HG03520 (cell line): Measurements from ENCODE around the gene ZDHHC11B.
"Not testable (repeated sequence)": the region's sequence is repeated elsewhere in the genome, so short reads cannot be mapped to it uniquely, and the experiment has no call there.

ENCODE experiments used
- ATAC-seq: cut with Tn5 transposase; IDR thresholded peaks from one replicate; pipeline ENCODE4 v1.9.1; 2021; ENCODE audit warnings: mild to moderate bottlenecking, moderate library complexity; ENCODE audit not compliant: unreplicated experiment

ZDHHC11B gene

GRCh38 chr5:756865-757345, 27.6 kb downstream of the ZDHHC11B start:
- no peak for ATAC-seq

- no peak for ATAC-seq
Observed at GRCh38 chr5:756171-756570, 28.4 kb downstream of the ZDHHC11B start.

DNA sequence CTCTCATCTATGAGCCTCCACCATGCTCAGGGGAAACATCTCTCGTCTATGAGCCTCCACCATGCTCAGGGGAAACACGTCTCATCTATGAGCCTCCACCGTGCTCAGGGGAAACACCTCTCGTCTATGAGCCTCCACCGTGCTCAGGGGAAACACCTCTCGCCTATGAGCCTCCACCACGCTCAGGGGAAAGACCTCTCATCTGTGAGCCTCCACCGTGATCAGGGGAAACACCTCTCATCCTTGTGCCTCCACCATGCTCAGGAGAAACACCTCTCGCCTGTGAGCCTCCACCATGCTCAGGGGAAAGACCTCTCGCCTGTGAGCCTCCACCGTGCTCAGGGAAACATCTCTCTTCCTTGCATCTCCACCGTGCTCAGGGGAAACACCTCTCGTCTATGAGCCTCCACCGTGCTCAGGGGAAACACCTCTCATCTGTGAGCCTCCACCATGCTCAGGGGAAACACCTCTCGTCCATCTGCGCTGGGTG, 30.3 kb downstream of the ZDHHC11B start:
- not testable (repeated sequence) for ATAC-seq

DNA sequence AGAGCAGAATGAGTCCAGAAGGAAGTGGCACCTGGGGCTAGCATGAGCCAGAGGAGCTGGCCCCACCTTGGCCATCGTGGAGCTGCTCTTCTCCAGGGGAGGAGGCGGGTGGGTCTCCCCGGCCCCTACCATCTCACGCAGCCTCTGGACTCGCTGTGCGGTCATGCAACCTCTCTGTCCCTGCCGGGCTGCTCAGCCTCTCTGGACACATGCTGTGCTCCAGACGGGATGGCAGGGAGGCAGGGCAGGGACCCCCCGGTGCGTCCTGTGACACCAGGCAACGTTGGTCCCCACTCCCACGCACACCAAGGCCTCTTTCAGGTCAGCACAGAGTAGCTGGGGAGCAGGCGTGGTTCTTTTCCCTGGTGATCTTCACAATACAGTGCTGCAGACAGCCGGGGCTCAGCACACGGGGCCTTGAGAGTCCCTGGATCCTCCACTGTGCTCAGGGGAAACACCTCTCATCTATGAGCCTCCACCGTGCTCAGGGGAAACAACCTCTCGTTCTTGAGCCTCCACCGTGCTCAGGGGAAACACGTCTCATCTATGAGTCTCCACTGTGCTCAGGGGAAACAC, 30.9 kb downstream of the ZDHHC11B start:
- ATAC-seq: not testable (repeated sequence)

DNA sequence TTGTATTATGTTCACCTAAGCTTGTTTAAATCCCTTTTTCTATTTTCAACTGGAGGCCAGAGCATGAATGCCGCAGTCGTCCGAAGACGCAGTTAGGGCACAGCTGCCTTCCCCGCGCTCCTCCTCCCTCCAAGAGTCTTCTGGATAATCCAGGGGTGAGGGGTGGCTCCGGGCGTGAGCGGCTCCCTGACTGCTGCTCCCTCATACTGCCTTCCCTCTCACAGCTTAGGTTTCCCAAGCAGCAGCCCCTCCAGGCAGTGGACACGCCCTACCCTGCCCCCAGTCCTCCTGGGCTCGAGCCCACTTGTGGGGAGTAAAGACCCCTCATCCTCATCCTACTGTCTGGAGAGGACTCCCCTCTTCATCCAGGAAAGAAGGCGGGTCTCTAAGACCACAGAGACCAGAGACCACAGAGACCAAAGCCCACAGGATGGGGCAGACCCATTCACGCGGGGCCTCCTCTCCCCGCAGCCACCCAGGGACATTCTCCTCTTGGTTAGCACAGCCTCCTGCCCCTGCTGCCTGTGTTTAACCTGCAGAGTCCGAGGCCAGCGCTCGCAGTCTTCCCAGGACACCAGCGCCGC, 31.9 kb downstream of the ZDHHC11B start:
- not testable (repeated sequence) for ATAC-seq

DNA sequence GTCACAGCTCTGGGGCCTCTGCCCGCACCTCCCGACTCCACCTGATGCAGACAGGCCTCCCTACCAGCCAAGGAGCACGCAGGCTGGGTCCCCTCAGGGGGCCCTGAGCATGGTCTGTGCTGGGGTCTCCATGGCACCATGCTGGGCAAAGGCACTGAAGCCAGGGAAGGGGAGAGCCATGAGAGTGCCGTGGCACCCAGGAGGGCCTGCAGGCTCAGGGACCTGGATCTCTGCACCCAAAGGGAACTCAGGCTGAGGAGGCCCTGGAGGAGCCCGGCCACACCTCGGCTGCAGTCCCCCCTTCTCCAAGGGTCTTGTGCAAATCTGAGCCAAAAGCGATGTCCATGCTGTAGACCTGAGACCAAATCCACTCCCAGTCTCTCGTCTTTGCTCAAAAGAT, 32.5 kb downstream of the ZDHHC11B start:
- not testable (repeated sequence) for ATAC-seq

GRCh38 chr5:751496-751895, 33.0 kb downstream of the ZDHHC11B start:
- ATAC-seq: no peak

- ATAC-seq: not testable (repeated sequence)
Observed at GRCh38 chr5:750226-750625, 34.3 kb downstream of the ZDHHC11B start.

DNA sequence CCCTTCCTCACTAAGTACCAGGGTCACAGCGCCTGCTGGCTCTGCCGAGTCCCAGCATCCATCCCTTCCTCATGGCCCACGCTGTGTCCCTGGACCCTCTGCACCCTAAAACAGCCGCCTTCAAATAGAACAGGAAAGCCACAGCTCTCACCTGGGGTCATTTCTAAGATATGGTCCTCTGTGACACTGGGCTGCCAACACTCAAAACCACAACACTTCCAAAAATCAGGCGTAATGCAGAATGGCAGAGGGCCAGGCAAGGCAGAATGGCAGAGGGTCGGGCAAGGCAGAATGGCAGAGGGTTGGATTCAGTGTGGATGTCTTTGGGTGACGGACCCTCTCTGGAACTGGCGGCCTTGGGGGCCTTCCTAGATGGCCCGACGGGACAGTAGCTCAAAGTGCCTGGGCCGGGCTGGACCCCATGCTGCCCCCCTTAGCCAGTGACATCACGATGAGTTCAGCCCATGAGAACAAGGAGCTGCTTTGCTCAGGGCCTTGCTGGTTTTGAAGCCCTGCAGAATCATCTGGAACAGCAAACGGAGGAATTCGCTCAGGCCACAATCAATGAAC, 35.3 kb downstream of the ZDHHC11B start:
- no peak for ATAC-seq

- ATAC-seq: not testable (repeated sequence)
Observed at GRCh38 chr5:748011-748980, 36.2 kb downstream of the ZDHHC11B start.

DNA sequence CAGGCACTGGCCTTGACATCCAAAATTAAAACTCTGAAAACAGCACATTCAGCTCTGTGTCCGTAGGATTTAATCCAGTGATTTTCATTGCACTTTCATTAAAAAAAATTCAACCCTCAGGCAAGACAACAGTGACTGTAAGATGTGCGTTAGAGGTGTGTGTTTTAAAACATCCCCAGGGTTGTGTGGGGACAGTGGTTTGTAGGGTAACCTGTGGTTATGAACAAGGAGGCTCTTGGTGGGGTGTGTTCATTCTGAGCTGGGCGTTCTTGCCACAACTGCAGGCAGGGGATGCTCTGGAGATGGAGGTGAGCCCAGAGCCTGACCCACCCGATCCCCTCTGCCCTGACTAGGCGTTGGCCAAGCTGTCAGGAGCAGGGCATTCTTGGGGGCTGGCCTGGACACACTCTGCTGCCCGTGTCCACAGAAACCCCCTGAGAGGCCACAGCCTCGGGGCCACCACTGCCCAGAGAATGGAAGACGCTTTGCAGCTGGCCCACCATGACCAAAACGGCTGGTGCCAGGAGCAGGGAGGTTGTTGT, 37.2 kb downstream of the ZDHHC11B start:
- not testable (repeated sequence) for ATAC-seq

DNA sequence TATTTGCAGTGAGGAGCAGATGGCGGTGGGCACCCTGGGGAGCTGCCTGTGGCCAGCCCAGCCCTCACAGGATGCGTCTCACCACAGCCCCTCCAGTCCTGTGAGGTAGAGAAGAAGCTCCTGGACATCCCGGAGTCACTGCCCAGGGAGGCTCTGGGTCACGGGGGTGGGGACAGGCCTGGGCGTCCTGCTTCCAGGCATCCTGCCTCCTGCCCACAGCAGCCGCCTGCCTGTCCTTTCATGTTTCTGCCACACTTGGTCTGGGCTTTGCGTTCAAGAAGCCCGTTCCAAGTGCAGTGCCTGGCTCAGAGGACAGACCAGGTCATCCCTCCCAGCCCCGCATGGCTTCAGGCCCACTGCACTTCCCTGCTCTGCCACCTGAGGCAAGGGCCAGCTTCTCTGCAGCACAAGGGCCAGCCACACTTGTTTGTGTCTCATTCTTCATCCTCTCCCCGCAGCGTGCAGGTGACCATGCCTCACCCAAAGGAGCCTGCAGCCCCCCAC, 38.2 kb downstream of the ZDHHC11B start:
- no peak for ATAC-seq

DNA sequence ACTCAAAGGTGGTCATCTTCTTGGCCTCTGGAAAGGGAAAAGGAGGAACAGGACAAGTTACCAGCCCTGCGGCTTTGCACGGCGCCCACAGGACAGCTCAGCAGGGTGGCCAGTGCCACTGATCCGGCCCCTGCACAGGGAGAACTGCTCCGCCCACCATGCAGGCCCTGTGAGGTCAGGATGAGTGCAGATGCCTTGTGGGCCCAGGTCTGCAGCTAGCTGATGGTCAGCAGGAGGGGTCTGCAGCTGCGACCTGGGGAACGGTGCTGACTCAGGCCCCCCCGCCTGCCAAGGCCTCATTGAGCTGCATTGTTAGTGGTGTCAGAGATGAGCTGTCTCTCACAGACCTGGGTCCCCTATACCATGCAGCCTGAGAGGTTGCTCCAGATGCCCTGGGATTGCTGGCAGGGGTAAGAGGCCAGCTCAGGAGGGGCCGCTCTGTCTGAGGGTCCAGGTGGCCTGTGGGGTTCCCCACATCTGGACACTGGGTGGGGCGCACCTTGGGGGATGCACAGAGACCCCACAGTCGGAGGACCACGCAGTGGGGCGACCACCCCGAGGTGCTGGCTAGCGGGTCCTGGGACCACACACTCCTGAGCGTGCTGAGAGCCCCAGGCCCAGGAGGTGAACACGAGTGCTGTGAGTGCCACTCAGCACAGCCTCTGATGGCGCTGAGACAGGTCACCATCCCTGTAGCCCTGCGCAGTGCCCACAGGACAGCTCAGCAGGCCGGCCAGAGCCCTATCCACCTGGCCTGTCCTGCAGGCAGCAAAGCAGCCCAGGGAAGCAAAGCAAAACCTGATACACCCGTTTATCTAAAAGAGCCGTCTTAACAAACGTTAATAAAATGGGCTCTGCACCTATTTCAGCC, 39.0 kb downstream of the ZDHHC11B start:
- ATAC-seq: not testable (repeated sequence)

GRCh38 chr5:743696-744404, 40.7 kb downstream of the ZDHHC11B start:
- not testable (repeated sequence) for ATAC-seq

- not testable (repeated sequence) for ATAC-seq
Observed at GRCh38 chr5:742276-742675, 42.3 kb downstream of the ZDHHC11B start.

DNA sequence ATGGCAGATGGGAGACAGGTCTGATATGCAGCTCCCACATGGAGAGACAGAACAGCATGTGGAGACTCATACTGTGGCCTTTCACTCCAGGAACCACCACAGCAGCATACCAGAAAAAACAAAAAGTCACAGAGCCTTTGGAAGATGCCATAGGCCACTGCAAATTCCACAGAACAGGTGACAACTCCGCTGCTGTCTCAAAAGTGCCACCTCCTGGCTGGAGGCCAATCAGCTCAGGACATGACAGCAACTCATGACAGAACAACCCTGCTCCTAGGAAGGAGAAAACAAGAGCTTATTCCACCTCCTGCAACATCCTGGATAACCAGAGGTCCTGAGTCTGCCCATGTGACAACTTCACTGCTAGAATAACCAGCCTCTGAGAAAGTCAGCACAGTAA, 50.4 kb downstream of the ZDHHC11B start:
- ATAC-seq: not testable (repeated sequence)

- ATAC-seq: not testable (repeated sequence)
Observed at GRCh38 chr5:732754-733454, 51.6 kb downstream of the ZDHHC11B start.

- not testable (repeated sequence) for ATAC-seq
Observed at GRCh38 chr5:729225-729624, 55.3 kb downstream of the ZDHHC11B start.
